CD14-positive monocyte (primary cell): Measurements from ENCODE around the gene CYFIP2. TPM values are rescaled to one million over a fixed set of nuclear protein-coding genes. Genes with fewer than 3 reads are reported as not detected.

Experiments used
- DNase-seq, 3 donors: peaks; one replicate each; pipeline ENCODE4 v3.0.0-alpha.2; 2011 to 2022
- H2AFZ ChIP-seq: 2 replicates; pipeline ENCODE4 v1.6.0; 2012; ENCODE audit warnings: mild to moderate bottlenecking, low read depth, low read length, inconsistent platforms; ENCODE audit not compliant: insufficient read depth, poor library complexity, severe bottlenecking
- H3K27ac ChIP-seq, 2 donors: 1 replicate in 1 of 2; 2 replicates in 1 of 2; pipeline ENCODE4 v1.5.1; 2012 to 2013; ENCODE audit warnings: low read length in 2 of 2, control low read depth in 1 of 2, inconsistent platforms in 1 of 2, low read depth in 1 of 2, mild to moderate bottlenecking in 1 of 2
- H3K27me3 ChIP-seq, 2 donors: one replicate each; pipeline versions ENCODE4 v1.6.0 to v1.6.1; 2011 to 2013; ENCODE audit warnings: low read length in 2 of 2; ENCODE audit not compliant: control insufficient read depth in 2 of 2, insufficient read depth in 2 of 2
- H3K36me3 ChIP-seq, 2 donors: replicated peaks in 1 of 2; 1 replicate in 1 of 2; 2 replicates in 1 of 2; pipeline versions ENCODE4 v1.5.1 to v1.6.1; 2012 to 2013; ENCODE audit warnings: low read length in 2 of 2, control low read depth in 1 of 2, inconsistent platforms in 1 of 2, mild to moderate bottlenecking in 1 of 2; ENCODE audit not compliant: insufficient read depth in 2 of 2, control insufficient read depth in 1 of 2
- H3K4me1 ChIP-seq, 2 donors: 1 replicate in 1 of 2; 2 replicates in 1 of 2; pipeline versions ENCODE4 v1.5.1 to v1.6.1; 2012 to 2013; ENCODE audit warnings: low read length in 2 of 2, control low read depth in 1 of 2, inconsistent platforms in 1 of 2, mild to moderate bottlenecking in 1 of 2, moderate library complexity in 1 of 2; ENCODE audit not compliant: insufficient read depth in 2 of 2, control insufficient read depth in 1 of 2
- H3K4me2 ChIP-seq: replicated peaks from 2 replicates; pipeline ENCODE3; 2012; ENCODE audit warnings: low read length, moderate library complexity, mild to moderate bottlenecking; ENCODE audit not compliant: poor library complexity, severe bottlenecking; ENCODE audit errors: extremely low read depth
- H3K4me3 ChIP-seq, 3 experiments: fragments of 200-600 bp in 1 of 3; sonication (generic) in 1 of 3; replicated peaks in 1 of 3; 1 replicate in 2 of 3; 2 replicates in 1 of 3; pipeline ENCODE4 v1.5.1; 2011 to 2013; ENCODE audit warnings: low read length in 3 of 3, mild to moderate bottlenecking in 3 of 3, control low read depth in 2 of 3, low read depth in 2 of 3, inconsistent platforms in 1 of 3, moderate library complexity in 1 of 3
- H3K79me2 ChIP-seq: 2 replicates; pipeline ENCODE4 v1.6.0; 2012; ENCODE audit warnings: mild to moderate bottlenecking, control low read depth, inconsistent platforms, low read length, moderate library complexity; ENCODE audit not compliant: insufficient read depth
- H3K9ac ChIP-seq: 2 replicates; pipeline ENCODE4 v1.6.0; 2017; ENCODE audit warnings: low read length, mild to moderate bottlenecking; ENCODE audit not compliant: insufficient read depth, poor library complexity, severe bottlenecking
- H3K9me3 ChIP-seq, 2 donors: replicated peaks in 1 of 2; 1 replicate in 1 of 2; 2 replicates in 1 of 2; pipeline versions ENCODE4 v1.5.1 to v1.6.1; 2012 to 2013; ENCODE audit warnings: low read length in 2 of 2, control low read depth in 1 of 2; ENCODE audit not compliant: control insufficient read depth in 1 of 2, insufficient read depth in 1 of 2
- H4K20me1 ChIP-seq: 2 replicates; pipeline ENCODE4 v1.6.0; 2012; ENCODE audit warnings: mild to moderate bottlenecking, low read length, control low read depth, moderate library complexity; ENCODE audit not compliant: insufficient read depth
- H3K27ac Mint-ChIP-seq, 7 donors: one replicate each; pipeline ENCODE4 v1.8.0; 2020; ENCODE audit warnings: mild to moderate bottlenecking in 7 of 7, mixed read lengths in 7 of 7, moderate library complexity in 6 of 7, inconsistent platforms in 2 of 7
- H3K27me3 Mint-ChIP-seq, 3 donors: one replicate each; pipeline ENCODE4 v1.8.0; 2021 to 2022; ENCODE audit warnings: low read depth in 3 of 3, mild to moderate bottlenecking in 3 of 3, mixed read lengths in 3 of 3, moderate library complexity in 3 of 3, inconsistent platforms in 1 of 3
- H3K36me3 Mint-ChIP-seq, 2 donors: one replicate each; pipeline ENCODE4 v1.8.0; 2020; ENCODE audit warnings: mixed read lengths in 2 of 2, inconsistent platforms in 1 of 2, mild to moderate bottlenecking in 1 of 2
- H3K4me1 Mint-ChIP-seq: one replicate; pipeline ENCODE4 v1.8.0; 2020; ENCODE audit warnings: mild to moderate bottlenecking, mixed read lengths
- H3K4me3 Mint-ChIP-seq, 2 donors: one replicate each; pipeline ENCODE4 v1.8.0; 2020; ENCODE audit warnings: mild to moderate bottlenecking in 2 of 2, mixed read lengths in 2 of 2, moderate library complexity in 1 of 2
- H3K9me3 Mint-ChIP-seq, 7 donors: one replicate each; pipeline ENCODE4 v1.8.0; 2020 to 2022; ENCODE audit warnings: mixed read lengths in 7 of 7, mild to moderate bottlenecking in 6 of 7, moderate library complexity in 6 of 7, inconsistent platforms in 2 of 7
- WGBS: methylation state at CpG from one replicate; pipeline ENCODE4 v1.1.5; 2013; ENCODE audit warnings: missing lambda C conversion rate; ENCODE audit not compliant: insufficient coverage; 5-methylcytosine and 5-hydroxymethylcytosine counted together
- intact Hi-C, 2 donors: fragments of 100-400 bp; cut with micrococcal nuclease; formaldehyde crosslinking; loops; one replicate each; pipeline versions ENCODE4 v1.15.0 to v1.15.1; 2023
- polyA plus RNA-seq, 3 donors: library from polyadenylated mRNA; depleted of rRNA in 1 of 3; unstranded in 2 of 3; stranded (reverse) in 1 of 3; fragments of 300-500 nt in 2 of 3; fragments of >200 nt in 1 of 3; fragmentation: Illumina TruSeq in 2 of 3; gene quantifications; 1 replicate in 2 of 3; 2 replicates in 1 of 3; pipeline ENCODE4 v1.2.3, GENCODE V29; 2012 to 2021
- TF ChIP-seq, protein P1 (sequence below): fragments of 200-600 bp; IDR thresholded peaks from one replicate; pipeline ENCODE4 v1.8.0; 2022; ENCODE audit warnings: antibody characterized with exemption, mild to moderate bottlenecking

CYFIP2 gene
- polyA plus RNA-seq, 3 donors, result 33.6 to 45.6 (median 36.0) TPM

DNA sequence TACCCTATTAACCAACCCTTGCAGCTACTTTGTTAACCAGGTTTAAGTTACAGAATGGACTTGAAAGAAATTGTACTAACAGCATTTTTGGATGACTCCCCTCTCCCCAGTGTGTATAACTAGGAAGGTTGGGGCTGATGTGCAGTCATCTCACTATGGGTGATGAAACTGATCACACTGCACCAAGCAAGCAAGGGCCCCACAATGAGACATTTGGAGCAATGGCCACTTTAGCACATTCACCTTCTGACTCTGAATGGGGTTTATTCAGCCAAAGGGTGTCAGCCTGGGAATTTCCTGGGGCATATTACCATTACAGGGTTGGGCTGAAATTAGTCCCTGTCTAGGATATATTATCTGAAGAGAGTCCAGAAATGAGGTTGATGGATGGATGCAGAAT is 18.7 kb upstream of the CYFIP2 start:
- no peak overlapping the region for H3K27ac ChIP-seq
- intact Hi-C loops, result no loop called here

DNA sequence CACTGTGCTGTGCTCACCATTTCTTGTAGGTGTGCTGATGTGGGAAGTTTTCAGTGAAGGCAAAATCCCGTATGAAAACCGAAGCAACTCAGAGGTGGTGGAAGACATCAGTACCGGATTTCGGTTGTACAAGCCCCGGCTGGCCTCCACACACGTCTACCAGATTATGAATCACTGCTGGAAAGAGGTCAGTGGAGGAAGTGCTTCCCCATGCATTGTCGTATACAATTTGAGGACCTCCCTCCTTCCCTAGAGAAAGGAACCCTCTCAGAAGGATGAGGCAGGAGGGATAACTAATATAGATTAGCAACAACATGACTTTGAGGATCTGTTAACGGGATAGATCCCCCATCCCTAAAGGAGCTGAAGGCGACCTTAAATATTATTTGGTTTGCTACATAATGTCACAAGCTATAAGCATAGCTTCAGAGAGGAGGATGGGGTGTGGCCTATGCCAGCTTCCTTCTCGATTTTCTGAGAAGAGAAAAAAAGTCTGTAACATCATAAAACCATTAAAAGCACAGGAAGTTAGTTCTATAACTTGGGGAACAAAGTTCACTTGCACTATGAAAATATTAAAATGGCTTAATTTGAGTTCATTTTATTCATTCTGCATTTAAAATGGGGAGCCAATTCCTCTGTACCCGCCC is 17.0 kb upstream of the CYFIP2 start:
- Mint-ChIP-seq H3K4me3 (peak overlapping the region in 1 of 2 donors; percentile 71), H3K4me1 (peaks cover 26% of the 10 kb centered on the region), H3K27ac (peak overlapping the region; percentile 78 to 95 (median 93)), H3K36me3 (no peaks in the 10 kb centered on the region), H3K27me3 (peaks cover 0 to 2% (median 0%) of the 10 kb centered on the region in 3 donors), H3K9me3 (peaks cover 0 to 2% (median 0%) of the 10 kb centered on the region in 7 donors)
- no peaks in the 10 kb centered on the region for H3K9me3 ChIP-seq
- 48% methylated on average over 6 of the region's 11 CpGs for WGBS
- intact Hi-C loops, result no loop called here
- peak overlapping the region; percentile 31 to 78 for H3K27ac ChIP-seq
- H2AFZ ChIP-seq, result peak overlapping the region; percentile 70
- no peaks in the 10 kb centered on the region for H3K27me3 ChIP-seq
- H3K4me3 ChIP-seq, result peak overlapping the region in 1 of 3 experiments; percentile 10
- peak overlapping the region; percentile 33 for H3K4me2 ChIP-seq
- H4K20me1 ChIP-seq, result no peaks in the 10 kb centered on the region
- peak; percentile 47 to 60 (median 47) for DNase-seq
- H3K9ac ChIP-seq, result no peak overlapping the region
- TF ChIP-seq, protein P1, sequence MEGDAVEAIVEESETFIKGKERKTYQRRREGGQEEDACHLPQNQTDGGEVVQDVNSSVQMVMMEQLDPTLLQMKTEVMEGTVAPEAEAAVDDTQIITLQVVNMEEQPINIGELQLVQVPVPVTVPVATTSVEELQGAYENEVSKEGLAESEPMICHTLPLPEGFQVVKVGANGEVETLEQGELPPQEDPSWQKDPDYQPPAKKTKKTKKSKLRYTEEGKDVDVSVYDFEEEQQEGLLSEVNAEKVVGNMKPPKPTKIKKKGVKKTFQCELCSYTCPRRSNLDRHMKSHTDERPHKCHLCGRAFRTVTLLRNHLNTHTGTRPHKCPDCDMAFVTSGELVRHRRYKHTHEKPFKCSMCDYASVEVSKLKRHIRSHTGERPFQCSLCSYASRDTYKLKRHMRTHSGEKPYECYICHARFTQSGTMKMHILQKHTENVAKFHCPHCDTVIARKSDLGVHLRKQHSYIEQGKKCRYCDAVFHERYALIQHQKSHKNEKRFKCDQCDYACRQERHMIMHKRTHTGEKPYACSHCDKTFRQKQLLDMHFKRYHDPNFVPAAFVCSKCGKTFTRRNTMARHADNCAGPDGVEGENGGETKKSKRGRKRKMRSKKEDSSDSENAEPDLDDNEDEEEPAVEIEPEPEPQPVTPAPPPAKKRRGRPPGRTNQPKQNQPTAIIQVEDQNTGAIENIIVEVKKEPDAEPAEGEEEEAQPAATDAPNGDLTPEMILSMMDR, result no peak
- no peaks in the 10 kb centered on the region for H3K36me3 ChIP-seq
- no peaks in the 10 kb centered on the region for H3K79me2 ChIP-seq
- peaks cover 16 to 30% of the 10 kb centered on the region in 2 donors for H3K4me1 ChIP-seq

More for the DNA sequence above, 18.7 kb upstream of the CYFIP2 start:
- no peaks in the 10 kb centered on the region for H3K36me3 Mint-ChIP-seq
- Histone ChIP-seq H3K4me1 (peaks cover 16 to 21% of the 10 kb centered on the region in 2 donors), H4K20me1 (no peaks in the 10 kb centered on the region), H3K36me3 (no peaks in the 10 kb centered on the region), H3K27me3 (no peaks in the 10 kb centered on the region), H3K9me3 (no peaks in the 10 kb centered on the region), H3K9ac (no peak overlapping the region), H3K79me2 (no peaks in the 10 kb centered on the region), H3K4me2 (no peak overlapping the region), H2AFZ (no peak overlapping the region), H3K4me3 (no peak overlapping the region)
- no peak for DNase-seq
- H3K9me3 Mint-ChIP-seq, result peaks cover 0 to 2% (median 0%) of the 10 kb centered on the region in 7 donors
- TF ChIP-seq, protein P1, result no peak
- H3K4me3 Mint-ChIP-seq, result no peak overlapping the region
- peaks cover 0 to 2% (median 0%) of the 10 kb centered on the region in 3 donors for H3K27me3 Mint-ChIP-seq
- no peak overlapping the region for H3K27ac Mint-ChIP-seq
- peaks cover 17% of the 10 kb centered on the region for H3K4me1 Mint-ChIP-seq
